HepG2 (cell line): ENCODE measurements around the gene FBXO41. TPM values are rescaled to one million over a fixed set of nuclear protein-coding genes. Genes with fewer than 3 reads are reported as not detected.

Source experiments
- CTCF ChIP-seq: sonication (generic); formaldehyde crosslinking; IDR thresholded peaks from 2 replicates; pipeline ENCODE4 v1.5.0; 2020; ENCODE audit warnings: mild to moderate bottlenecking, missing genetic modification reagents, moderate library complexity
- IRF2 ChIP-seq: IDR thresholded peaks from 2 replicates; pipeline ENCODE4 v1.6.1; 2018; ENCODE audit warnings: missing genetic modification reagents, missing compliant biosample characterization
- LBX2 ChIP-seq: sonication (generic); formaldehyde crosslinking; IDR thresholded peaks from 2 replicates; pipeline ENCODE4 v1.5.0; 2020; ENCODE audit warnings: missing genetic modification reagents, mild to moderate bottlenecking, borderline replicate concordance
- MIER2 ChIP-seq: IDR thresholded peaks from 2 replicates; pipeline ENCODE4 v1.6.1; 2016; ENCODE audit warnings: missing biosample characterization, missing genetic modification reagents
- NRL ChIP-seq: sonication (generic); formaldehyde crosslinking; IDR thresholded peaks from 2 replicates; pipeline ENCODE4 v1.5.0; 2020; ENCODE audit warnings: missing genetic modification reagents, mild to moderate bottlenecking, moderate library complexity, borderline replicate concordance
- PHF5A ChIP-seq: IDR thresholded peaks from one replicate; pipeline ENCODE4 v1.6.1; 2018; ENCODE audit warnings: low read depth, missing genetic modification reagents; ENCODE audit not compliant: unreplicated experiment
- RNF2 ChIP-seq: fragments of 450-650 bp; conservative IDR thresholded peaks from 2 replicates; pipeline ENCODE4 v1.6.1; 2016; ENCODE audit warnings: low read depth
- STAG1 ChIP-seq: sonication (generic); formaldehyde crosslinking; IDR thresholded peaks from 2 replicates; pipeline ENCODE4 v1.4.0; 2020; ENCODE audit warnings: missing genetic modification reagents
- U2AF2 ChIP-seq: fragments of 200-400 bp; formaldehyde crosslinking; IDR thresholded peaks from 2 replicates; pipeline ENCODE4 v1.6.1; 2017; ENCODE audit warnings: low read depth, mild to moderate bottlenecking, low read length
- ZBTB21 ChIP-seq: sonication (generic); formaldehyde crosslinking; IDR thresholded peaks from 2 replicates; pipeline ENCODE4 v1.4.0; 2020; ENCODE audit warnings: missing genetic modification reagents
- ZNF331 ChIP-seq: sonication (generic); formaldehyde crosslinking; IDR thresholded peaks from 2 replicates; pipeline ENCODE4 v1.4.0; 2020; ENCODE audit warnings: missing genetic modification reagents
- ZNF558 ChIP-seq: sonication (generic); formaldehyde crosslinking; IDR thresholded peaks from 2 replicates; pipeline ENCODE4 v1.9.0; 2022; ENCODE audit warnings: mild to moderate bottlenecking, missing genetic modification reagents, borderline replicate concordance
- ZNF577 ChIP-seq: sonication (generic); formaldehyde crosslinking; IDR thresholded peaks from 2 replicates; pipeline ENCODE4 v1.4.0; 2020; ENCODE audit warnings: mild to moderate bottlenecking, low read depth, missing genetic modification reagents, borderline replicate concordance
- polyA plus RNA-seq, 8 experiments: library from polyadenylated mRNA; depleted of rRNA in 3 of 8; stranded (reverse) in 7 of 8; unstranded in 1 of 8; fragments of >200 nt; fragmentation: Illumina TruSeq in 4 of 8; extraction: Trizol in 4 of 8; gene quantifications; 2 replicates each; pipeline versions ENCODE4 v1.2.1 to v1.2.3, GENCODE V29; 2011 to 2016; ENCODE audit warnings: low read depth in 4 of 8, missing spikeins in 1 of 8, mixed read lengths in 1 of 8; ENCODE audit not compliant: insufficient read depth in 1 of 8
- total RNA-seq, 5 experiments: library from RNA; depleted of rRNA; stranded (reverse); fragments of >200 nt; fragmentation: Illumina TruSeq; extraction: Trizol; gene quantifications; 2 replicates each; pipeline ENCODE4 v1.2.3, GENCODE V29; 2016; ENCODE audit warnings: low read depth in 1 of 5
- TF ChIP-seq, protein P1 (sequence below): sonication (generic); formaldehyde crosslinking; conservative IDR thresholded peaks from 2 replicates; pipeline ENCODE4 v1.4.0; 2020; ENCODE audit warnings: missing genetic modification reagents
- TF ChIP-seq, protein P2 (sequence below): sonication (generic); formaldehyde crosslinking; IDR thresholded peaks from 2 replicates; pipeline ENCODE4 v1.5.1; 2020; ENCODE audit warnings: mild to moderate bottlenecking, moderate library complexity, missing genetic modification reagents
- TF ChIP-seq, protein P3 (sequence below): sonication (generic); formaldehyde crosslinking; IDR thresholded peaks from 2 replicates; pipeline ENCODE4 v1.4.0; 2020; ENCODE audit warnings: mild to moderate bottlenecking, low read depth, missing genetic modification reagents
- TF ChIP-seq, protein P4 (sequence below): sonication (generic); formaldehyde crosslinking; conservative IDR thresholded peaks from 2 replicates; pipeline ENCODE4 v1.4.0; 2020; ENCODE audit warnings: mild to moderate bottlenecking, missing genetic modification reagents, moderate library complexity

FBXO41 gene
- total and polyA plus RNA-seq, 2 of the 13 experiments (the other 11 are each of a cell fraction or from before 2014, with no cell fraction given): 4.2 to 10.3 TPM

GRCh38 chr2:73290049-73290839, 6.0 kb upstream of the FBXO41 start (continued):
- 0 out of 2 replicates have a peak, but pooled peaks have one; percentile 19 for TF ChIP-seq IRF2 (CRISPR knock-in tag)
- no peak for TF ChIP-seq PHF5A (CRISPR knock-in tag)
- TF ChIP-seq STAG1 (CRISPR knock-in tag): peak; percentile 66
- TF ChIP-seq ZBTB21 (CRISPR knock-in tag): no peak
- no peak for TF ChIP-seq NRL (CRISPR knock-in tag)
- TF ChIP-seq, protein P1, sequence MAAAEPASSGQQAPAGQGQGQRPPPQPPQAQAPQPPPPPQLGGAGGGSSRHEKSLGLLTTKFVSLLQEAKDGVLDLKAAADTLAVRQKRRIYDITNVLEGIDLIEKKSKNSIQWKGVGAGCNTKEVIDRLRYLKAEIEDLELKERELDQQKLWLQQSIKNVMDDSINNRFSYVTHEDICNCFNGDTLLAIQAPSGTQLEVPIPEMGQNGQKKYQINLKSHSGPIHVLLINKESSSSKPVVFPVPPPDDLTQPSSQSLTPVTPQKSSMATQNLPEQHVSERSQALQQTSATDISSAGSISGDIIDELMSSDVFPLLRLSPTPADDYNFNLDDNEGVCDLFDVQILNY (CRISPR knock-in tag): no peak
- no peak for TF ChIP-seq ZNF577 (CRISPR knock-in tag)
- TF ChIP-seq, protein P2, sequence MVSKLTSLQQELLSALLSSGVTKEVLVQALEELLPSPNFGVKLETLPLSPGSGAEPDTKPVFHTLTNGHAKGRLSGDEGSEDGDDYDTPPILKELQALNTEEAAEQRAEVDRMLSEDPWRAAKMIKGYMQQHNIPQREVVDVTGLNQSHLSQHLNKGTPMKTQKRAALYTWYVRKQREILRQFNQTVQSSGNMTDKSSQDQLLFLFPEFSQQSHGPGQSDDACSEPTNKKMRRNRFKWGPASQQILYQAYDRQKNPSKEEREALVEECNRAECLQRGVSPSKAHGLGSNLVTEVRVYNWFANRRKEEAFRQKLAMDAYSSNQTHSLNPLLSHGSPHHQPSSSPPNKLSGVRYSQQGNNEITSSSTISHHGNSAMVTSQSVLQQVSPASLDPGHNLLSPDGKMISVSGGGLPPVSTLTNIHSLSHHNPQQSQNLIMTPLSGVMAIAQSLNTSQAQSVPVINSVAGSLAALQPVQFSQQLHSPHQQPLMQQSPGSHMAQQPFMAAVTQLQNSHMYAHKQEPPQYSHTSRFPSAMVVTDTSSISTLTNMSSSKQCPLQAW (CRISPR knock-in tag): no peak
- TF ChIP-seq ZNF558 (CRISPR knock-in tag): no peak
- peak; percentile 86 for TF ChIP-seq CTCF
- no peak for TF ChIP-seq LBX2 (CRISPR knock-in tag)
- TF ChIP-seq, protein P3, sequence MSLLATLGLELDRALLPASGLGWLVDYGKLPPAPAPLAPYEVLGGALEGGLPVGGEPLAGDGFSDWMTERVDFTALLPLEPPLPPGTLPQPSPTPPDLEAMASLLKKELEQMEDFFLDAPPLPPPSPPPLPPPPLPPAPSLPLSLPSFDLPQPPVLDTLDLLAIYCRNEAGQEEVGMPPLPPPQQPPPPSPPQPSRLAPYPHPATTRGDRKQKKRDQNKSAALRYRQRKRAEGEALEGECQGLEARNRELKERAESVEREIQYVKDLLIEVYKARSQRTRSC (CRISPR knock-in tag): no peak
- peak; percentile 21; the same call in 1 of the 2 replicates for TF ChIP-seq ZNF331 (CRISPR knock-in tag)
- TF ChIP-seq RNF2: no peak
- TF ChIP-seq U2AF2: no peak
- peak; percentile 93 for TF ChIP-seq MIER2 (CRISPR knock-in tag)
- TF ChIP-seq, protein P4, sequence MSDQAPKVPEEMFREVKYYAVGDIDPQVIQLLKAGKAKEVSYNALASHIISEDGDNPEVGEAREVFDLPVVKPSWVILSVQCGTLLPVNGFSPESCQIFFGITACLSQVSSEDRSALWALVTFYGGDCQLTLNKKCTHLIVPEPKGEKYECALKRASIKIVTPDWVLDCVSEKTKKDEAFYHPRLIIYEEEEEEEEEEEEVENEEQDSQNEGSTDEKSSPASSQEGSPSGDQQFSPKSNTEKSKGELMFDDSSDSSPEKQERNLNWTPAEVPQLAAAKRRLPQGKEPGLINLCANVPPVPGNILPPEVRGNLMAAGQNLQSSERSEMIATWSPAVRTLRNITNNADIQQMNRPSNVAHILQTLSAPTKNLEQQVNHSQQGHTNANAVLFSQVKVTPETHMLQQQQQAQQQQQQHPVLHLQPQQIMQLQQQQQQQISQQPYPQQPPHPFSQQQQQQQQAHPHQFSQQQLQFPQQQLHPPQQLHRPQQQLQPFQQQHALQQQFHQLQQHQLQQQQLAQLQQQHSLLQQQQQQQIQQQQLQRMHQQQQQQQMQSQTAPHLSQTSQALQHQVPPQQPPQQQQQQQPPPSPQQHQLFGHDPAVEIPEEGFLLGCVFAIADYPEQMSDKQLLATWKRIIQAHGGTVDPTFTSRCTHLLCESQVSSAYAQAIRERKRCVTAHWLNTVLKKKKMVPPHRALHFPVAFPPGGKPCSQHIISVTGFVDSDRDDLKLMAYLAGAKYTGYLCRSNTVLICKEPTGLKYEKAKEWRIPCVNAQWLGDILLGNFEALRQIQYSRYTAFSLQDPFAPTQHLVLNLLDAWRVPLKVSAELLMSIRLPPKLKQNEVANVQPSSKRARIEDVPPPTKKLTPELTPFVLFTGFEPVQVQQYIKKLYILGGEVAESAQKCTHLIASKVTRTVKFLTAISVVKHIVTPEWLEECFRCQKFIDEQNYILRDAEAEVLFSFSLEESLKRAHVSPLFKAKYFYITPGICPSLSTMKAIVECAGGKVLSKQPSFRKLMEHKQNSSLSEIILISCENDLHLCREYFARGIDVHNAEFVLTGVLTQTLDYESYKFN (CRISPR knock-in tag): no peak
